ENCODE results near the gene NCR3LG1.

The NCR3LG1 gene

DNA sequence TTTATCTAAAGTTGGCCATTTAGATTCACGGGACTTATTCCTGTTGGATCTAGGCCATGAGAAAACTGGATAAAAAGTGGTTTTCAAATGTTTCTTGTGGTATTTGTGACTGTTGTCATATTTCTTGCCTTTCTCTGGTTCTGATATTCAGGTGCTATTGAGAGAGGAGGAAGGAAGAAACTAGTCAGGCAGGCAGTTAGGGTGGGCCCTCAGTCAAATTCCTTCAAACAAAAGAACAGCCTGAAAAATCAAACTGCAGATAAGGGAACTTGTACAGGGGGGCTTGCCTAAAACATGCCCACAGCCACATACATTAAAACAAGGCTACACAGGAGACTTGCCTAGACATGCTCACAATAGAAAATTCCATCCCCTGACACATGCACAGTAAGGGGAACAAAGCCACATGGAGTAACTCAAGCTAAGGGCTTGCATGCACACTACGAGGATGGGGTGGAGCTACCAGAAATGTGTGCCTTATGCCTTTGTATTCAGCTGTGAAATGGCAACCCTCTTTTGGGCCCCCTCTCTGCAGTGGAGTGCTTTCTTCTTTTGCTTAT is 18.2 kb downstream of the NCR3LG1 start:
- DNase-seq (ENCODE audit: low read depth in 2 of 2), result no peak

DNA sequence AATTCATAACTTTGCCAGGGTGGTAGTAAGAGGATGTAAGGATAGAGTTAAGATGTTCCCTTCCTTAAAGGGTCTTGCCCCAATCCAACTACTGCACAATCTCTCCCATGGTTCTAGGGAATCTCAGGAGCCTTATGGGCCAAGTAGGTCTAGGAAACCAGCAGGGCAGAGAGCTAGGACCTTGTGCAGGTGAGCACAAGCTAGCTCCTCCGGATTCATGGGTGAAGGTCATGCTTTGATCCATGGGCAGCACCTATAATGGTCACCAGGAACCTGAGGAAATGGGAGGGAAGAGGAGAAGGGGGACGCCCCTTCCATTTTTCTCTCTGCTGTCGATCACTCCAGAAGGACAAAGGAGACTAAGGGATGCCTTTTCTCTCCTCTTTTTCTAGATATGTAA is 20.0 kb downstream of the NCR3LG1 start:
- no peak for DNase-seq (ENCODE audit: low read depth in 2 of 2)

DNA sequence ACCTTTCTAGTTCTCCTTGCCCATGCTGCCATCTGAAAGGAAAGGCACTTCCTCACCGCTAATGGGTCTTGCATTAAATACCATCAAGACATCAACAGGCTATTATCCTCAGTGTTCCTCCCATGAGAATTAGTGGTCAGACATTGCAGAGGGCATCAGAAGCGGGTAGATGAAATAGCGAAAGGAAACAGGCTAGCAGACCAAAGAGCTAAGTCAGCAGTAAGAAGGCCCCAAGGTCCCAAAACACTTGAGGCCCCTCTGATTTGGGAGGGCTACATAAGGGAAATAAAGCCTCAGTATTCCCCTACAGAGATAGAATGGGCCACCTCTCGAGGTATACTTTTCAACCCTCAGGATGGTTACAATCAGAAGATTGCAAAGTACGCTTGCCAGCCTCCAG is 23.9 kb downstream of the NCR3LG1 start:
- no peak for DNase-seq (ENCODE audit: low read depth in 2 of 2)

DNA sequence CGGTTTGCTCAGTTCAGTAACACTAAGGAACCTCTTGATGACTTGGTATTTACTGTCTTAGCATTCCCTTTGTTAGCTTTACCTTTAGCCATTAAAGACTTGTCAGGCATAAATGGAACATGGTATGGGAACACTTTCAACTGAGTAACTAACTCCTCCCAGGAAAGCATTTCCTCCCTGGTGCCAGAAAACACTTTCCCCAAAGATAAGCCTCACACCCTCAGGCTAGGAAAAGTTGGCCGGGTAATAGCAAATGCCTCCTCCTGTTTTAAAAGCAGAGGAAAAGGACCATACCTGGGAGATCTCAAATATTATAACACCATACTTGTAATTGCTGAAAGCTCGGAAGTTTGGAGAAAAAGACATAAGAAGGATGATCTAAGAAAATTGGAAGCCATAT is 24.9 kb downstream of the NCR3LG1 start:
- DNase-seq (ENCODE audit: low read depth in 2 of 2), result no peak

DNA sequence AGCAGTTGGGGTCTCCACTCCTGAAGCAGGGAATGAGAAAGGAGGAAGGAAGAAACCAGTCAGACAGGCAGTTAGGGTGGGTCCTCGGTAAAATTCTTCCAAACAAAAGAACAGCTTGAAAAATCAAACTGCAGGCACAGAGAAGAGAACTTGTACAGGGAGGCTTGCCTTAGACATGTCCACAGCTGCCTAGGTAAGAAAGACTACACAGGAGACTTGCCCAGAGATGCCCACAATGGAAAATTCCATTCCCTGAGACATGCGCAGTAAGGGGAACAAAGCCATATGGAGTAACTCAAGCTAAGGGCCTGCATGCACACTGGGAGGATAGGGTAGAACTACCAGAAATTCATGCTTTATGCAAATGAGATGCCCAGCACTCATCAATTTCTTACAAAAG is 27.1 kb downstream of the NCR3LG1 start:
- no peak for DNase-seq (ENCODE audit: low read depth in 2 of 2)

DNA sequence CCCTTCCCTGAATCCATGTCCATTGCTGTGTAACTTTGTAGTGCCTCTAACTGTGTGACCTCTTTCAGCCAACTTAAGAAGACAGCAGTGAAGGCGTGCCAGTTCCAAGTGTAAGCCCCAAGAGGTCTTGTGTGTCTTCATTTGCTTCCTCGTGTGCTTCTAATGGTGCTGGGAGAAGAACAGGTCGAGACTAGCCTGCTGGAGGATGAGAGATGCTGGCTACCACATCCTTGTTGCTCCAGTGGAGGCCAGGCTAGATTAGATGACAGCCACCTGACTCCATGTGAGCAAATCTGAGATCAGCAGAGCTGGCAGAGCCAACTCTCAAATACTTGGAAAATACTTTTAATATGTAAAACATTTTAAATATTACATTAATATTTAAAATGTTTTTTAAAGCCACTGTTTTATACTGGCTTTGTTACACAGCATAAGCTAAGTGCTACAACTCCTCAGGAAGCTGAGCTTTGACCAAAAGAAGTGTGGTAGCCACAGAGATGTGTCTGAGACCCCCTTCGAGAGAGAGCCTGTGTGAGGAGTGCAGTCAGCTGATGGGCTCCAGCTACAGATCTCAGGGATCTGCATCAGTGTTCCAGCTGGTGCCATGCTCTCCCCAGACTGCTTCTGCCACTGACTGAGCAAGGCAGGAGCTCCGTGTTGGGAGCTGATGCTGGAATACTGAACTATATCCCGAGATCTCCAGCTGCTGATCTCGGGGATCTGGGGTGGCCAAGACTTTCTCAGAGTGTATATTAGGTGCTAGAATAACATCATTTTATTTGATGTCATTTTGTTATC is 28.0 kb downstream of the NCR3LG1 start:
- no peak for DNase-seq (ENCODE audit: low read depth in 2 of 2)

DNA sequence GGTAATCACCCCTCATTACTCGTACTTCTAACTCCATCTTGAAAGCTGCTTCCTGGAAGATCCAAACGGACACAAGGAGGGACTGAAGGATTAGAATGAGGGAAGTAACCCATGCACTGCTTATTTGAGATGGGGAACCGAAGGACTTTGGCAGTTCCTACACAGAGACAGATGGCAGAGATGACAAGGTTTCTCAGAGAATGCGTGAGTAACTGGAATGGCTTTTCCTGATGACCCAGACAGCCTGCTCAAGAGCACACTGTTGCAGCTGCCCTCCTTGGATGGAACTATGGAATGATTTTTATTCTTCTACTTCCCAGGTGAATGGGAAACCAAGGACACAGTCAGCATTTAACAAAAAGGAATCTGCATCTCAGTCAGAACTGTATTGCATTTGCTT is 29.6 kb downstream of the NCR3LG1 start:
- no peak for DNase-seq (ENCODE audit: low read depth in 2 of 2)

DNA sequence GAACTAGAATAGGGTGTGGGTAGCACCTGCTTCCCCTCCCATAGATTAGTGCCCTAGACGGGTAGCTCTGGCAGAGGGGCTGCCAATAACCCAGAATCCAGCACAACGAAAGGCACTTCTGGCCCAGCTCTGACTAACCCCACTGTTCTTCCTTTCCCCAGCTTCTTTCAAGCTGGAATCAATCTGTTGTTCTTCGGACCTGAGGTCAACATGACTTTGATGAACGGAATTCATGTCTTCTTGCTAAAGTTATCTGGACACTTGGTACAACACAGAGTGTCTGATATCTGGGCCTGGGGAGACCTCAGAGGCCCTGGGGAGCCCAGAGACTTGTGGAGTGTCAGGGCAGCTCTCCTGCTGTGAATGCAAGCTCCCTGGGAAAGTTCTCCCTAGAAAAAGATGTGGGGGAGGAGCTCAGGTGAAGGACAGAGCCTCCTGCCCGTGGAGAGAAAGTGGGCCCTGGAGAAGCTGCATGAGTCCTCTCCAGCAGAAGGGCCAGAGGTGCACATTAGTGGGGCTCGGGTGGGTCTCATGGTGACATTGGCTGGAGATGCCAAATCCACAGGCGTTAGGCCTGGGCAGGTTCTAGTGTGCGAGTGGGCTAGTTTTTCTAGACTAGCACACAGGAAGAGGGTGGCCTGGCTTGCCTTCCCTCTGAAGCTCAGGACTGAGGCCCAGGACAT is 30.6 kb downstream of the NCR3LG1 start:
- DNase-seq (ENCODE audit: low read depth in 2 of 2), result no peak

DNA sequence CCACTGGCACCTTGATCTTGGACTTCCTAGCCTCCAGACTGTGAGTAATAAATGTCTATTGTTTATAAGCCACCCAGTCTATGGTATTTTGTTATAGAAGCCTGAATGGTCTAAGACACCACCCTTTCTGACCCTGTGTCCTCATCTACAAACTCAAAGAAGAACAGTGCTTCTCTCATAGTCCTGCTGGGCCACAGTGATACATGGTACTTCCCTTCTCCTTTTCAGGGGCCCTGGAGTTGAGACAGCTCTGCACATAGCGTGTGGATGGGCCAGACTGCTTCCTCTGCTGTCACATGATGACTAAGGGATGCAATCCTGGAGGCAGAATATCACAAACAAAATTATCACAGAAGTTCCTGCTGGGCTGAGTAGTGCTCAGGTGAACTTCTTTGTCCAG is 31.9 kb downstream of the NCR3LG1 start:
- no peak for DNase-seq (ENCODE audit: low read depth in 2 of 2)

DNA sequence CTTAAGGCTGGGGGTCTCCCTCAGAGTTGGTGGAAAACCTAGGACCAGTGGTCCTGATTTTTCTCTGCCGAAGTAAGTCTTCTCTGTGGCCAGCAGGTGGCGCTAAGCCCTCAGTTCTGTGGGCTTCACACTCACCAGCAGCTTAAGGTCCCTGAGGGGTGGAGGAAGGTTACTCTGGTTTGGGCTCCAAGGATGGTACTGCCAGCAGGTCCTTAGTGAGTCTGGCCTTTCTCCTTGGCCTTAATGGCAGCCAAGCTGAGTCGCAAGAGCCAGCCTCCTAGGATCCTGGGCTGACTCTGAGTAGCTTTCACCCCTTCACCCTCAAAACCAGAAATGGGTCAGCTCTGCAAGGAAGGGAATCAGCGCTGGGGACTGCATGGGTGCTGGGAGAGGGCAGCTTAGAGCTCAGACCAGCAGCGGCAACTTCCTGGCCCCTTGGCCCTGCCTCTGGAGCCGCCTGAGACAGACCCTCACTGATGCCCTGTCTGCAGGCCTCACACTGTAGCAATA is 32.5 kb downstream of the NCR3LG1 start:
- DNase-seq (ENCODE audit: low read depth in 2 of 2), result peak; percentile 49 to 58

DNA sequence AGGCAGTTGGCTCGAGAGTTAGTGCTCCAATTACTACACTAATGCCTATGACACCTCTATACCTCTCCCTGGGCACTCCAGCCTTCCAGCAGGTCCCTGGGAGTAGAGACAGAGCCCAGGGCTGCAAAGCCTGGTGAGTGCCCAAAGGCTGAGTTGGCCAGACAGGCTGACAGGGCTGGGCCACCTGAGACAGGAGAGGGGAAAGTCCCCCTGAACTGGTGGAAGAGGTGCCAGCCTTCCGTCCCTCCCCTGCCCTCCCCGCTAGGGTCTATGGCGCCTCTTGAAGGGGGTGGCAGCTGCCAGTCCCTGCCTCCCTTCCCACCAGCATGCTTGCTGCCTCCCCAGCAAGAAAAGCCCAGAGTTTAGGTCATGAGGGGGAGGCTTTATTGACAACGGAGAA is 33.9 kb downstream of the NCR3LG1 start:
- DNase-seq (ENCODE audit: low read depth in 2 of 2), result no peak

DNA sequence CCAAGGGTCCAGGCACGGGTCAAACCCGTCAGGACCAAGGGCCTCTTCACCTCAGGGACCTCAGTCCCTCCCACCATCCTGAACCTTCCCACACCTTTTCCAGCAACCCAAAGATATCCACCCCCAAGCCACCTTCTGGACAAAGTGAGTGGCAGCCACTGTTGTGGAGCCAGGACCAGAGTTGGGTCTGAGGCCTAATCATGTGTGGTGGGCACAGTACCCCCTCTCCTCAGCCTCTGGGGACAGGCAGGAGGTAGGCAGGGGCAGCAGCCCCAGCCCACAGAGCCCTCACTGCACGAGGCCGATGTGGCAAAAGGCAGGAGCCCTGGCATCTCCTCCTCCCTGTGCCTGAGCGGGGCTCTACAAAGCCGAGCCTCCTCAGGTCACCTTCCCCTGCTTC is 34.3 kb downstream of the NCR3LG1 start:
- no peak for DNase-seq (ENCODE audit: low read depth in 2 of 2)

DNA sequence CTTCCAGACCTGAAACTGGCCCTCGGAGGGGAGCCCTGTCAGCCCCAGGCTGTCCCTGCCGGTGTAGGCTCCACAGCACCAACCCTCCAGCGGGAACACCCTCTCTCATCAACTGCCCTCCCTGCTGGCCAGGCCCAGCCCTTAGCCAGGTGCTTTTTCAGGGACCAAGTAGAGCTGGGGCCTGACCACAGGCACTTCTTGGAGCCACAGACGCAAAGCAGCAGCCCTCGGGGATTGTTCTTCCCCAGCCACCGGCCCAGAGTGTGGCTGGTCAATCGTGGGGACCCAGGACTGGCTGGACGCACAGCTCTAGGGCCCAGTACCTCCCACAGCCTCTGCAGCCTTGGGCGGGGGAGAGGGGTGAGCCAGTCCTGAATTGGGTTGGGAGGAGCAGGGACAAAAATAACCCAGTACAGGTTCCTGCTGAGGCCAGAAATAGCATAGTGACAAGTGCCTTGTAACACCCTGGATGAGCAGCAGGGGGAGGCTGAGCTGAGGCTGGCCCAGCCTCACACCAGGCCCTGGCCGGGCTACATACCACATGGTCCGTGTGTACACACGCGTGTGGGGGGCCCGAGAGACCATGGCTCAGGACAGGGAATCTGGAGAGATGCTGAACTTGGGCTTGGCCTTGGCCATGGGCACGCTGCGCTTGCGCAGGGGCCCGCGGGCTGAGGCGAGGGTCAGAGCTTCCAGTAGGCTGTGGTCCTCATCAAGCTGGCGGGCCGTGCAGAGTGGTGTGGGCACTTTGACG is 34.9 kb downstream of the NCR3LG1 start:
- peak in 1 of 2 donors; percentile 23 for DNase-seq (ENCODE audit: low read depth in 2 of 2)

DNA sequence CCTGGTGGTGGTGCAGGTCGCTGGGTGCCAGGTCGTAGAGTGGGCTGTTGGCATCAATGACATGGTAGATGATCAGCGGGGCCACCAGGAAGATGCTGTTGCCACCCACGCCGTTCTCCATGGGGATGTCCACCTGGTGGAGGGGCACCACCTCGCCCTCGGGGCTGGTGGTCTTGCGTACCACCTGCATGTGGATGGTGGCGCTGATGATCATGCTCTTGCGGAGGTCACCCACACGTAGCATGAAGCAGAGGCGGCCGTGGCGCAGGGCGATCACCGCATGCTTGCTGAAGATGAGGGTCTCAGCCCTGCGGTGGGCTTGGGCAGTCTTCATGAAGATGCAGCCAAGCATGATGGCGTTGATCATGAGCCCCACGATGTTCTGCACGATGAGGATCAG is 35.7 kb downstream of the NCR3LG1 start:
- no peak for DNase-seq (ENCODE audit: low read depth in 2 of 2)

DNA sequence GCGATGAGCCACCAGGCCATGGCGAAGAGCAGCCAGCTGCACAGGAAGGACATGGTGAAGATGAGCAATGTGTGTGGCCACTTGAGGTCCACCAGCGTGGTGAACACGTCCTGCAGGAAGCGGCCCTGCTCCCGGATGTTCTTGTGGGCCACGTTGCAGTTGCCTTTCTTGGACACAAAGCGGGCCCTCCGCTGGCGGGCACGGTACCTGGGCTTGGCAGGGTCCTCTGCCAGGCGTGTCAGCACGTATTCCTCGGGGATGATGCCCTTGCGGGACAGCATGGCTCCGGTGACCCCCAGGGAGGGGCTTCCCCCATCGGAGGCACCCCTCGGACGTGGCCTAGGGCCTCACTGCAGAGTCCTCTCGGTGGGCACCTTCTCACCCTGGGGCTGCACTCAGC is 36.2 kb downstream of the NCR3LG1 start:
- no peak for DNase-seq (ENCODE audit: low read depth in 2 of 2)

DNA sequence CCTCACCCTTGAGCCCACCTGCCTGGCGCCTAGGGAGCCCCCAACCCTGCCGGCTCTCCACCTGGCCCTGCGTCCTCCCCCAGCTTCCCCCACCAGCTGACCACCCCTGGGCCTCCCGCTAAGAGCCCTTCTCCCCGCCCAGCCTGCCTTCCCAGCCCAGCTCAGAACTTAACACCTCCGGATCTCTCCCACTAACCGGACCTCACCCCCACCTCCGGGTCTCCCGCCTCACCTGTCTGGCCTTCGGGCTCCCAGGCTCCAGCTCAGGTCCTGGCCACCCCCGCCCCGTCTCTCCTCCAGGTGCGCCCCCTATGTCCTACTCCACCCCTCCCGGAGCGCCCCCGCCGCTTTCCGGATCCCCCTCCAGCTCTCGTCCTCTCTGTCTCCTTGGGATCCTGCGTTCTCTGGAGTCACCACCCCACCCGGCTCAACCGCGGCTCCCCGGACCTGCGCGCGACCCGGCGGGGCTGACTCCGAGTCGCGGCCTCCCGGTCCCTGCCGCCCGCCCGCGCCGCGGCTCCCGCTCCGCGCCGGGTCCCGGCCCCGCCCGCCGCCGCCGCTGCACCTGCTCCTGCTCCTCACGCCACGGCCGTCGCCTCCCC is 37.1 kb downstream of the NCR3LG1 start, which contains the start of gene KCNJ11:
TSS of gene KCNJ11 (minus strand) at position 51 of the 602 bp plus-strand sequence. CDS start 568 bp downstream, outside the sequence.
- no peak for DNase-seq (ENCODE audit: low read depth in 2 of 2)

DNA sequence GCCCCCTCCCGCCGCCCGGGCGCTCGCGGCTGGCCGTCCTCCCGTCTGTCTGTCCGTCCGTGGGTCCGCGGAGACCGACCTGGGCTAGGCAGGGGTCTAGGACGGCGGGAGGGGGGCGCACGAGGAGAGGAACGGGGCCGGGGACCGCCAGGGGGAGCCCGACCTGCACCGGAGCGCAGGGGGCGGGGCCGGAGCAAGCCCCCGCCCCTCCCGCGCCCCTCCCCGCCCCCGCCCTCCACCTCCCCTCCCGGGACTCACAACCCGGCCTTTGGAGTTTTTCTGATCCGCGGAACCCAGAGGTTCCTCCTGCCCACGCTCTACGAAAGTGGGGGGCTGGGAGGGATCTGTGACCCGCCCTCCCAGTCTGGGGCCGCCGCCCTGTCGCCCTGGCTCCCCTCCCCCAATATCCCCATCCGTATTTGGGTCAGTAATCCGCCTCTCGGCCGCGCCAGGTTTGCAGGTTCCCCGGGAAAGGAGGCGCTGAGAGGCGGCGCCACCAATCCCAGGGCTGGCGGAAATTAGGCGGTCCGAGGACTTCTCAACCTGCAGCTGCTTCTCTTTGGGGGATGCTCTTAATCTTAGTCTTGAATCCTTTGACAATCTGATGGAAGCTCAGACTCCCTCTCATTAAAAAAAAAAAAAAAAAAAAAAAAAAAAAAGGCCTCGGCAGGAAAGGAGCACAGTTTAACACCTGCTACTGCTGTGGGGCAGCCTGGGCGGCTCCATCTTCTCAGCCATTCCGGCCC is 37.8 kb downstream of the NCR3LG1 start:
- peak; percentile 57 to 63 for DNase-seq (ENCODE audit: low read depth in 2 of 2)

DNA sequence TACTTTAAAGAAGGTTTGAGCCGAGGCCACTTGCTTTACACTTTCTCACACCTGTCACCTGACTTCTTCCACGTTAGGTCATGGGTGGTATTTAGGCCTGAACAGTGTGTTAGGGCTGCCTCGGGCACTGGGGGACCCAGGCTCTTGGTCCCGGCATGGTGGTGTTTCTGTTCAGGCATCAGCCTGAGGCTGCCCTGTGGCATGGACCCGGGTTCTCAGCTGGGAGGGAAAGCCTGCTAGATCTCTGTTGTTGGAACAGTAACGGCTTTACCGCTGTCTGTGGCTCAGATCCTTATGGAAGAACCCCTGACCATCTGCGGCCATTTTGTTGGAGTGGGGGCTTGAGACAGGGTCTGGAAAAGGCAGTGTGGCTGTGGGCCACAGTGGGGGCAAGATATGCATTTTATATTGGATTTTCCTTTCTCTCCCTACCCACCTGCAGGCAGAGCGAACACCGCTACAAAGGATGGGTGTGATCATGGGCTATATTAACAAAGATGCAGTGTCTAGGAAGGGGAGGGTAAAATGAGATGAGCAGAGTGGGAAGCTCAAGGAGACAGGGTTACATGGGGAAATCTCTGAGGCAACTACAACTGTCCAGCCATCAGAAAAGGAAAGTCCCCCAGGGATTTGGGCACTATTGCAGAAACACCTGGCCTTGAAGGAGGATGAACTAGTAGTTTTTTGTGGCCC is 38.5 kb downstream of the NCR3LG1 start:
- DNase-seq (ENCODE audit: low read depth in 2 of 2), result no peak

DNA sequence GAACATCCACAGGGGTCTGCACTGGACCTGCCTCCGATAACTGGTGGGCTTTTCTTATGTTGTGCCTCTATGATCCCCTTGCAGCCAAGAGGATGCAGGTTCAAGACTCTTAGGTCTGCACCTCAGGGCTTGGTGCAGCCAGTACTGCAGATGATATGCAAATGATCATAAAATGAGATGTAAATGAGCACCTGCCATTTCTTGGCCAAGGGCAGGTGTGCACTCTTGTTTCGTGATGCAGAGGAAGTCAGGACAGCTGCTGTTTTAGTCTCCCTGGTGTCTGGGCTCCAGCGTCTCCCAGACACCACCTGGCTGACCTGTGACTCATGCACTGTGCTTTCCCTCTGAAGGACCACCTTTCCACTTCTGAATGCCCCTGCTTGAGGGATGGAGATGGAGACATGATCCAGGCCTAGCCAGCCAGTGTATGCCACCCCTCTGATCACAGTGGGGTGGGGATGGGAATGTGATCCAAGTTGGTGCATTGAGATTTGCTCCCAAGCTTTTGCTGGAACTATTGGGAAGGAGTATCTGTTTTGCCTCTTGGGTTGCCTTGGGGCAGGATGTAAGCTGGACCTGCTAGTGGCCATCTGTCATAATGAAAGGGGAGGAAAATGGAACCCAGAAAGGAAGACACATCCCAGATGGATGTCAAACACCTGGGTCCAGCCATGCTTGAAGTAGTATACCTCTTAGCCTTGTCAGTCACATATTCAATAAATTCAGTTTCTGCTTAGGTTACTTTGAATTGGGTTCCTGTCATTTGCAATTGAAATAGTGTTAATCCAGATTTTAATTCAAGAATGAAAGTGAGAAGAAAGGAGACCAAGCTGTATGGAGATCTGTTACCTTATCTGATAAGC is 40.1 kb downstream of the NCR3LG1 start:
- no peak for DNase-seq (ENCODE audit: low read depth in 2 of 2)

Measured in stimulated activated CD8-positive, alpha-beta memory T cell treated with anti-CD3 and anti-CD28 coated beads, Interleukin-15, amount 100 ng/mL, for 48 hours (primary cell).